KMS-11 (cell line): ENCODE results near the gene CACUL1.

Experiments
- H2AFZ ChIP-seq: fragments of 200-600 bp; sonication (generic); 2 replicates; pipeline ENCODE4 v1.6.1; 2016; ENCODE audit warnings: antibody characterized with exemption, mixed run types, low read depth
- H3K27ac ChIP-seq: fragments of 200-600 bp; sonication (generic); 2 replicates; pipeline ENCODE4 v1.6.1; 2016; ENCODE audit warnings: mild to moderate bottlenecking, mixed run types
- H3K27me3 ChIP-seq: fragments of 200-600 bp; sonication (generic); 2 replicates; pipeline ENCODE4 v1.6.1; 2017; ENCODE audit warnings: mild to moderate bottlenecking, low read depth, mixed run types, moderate library complexity; ENCODE audit not compliant: insufficient read depth
- H3K36me3 ChIP-seq: fragments of 200-600 bp; sonication (generic); 2 replicates; pipeline ENCODE4 v1.6.1; 2017; ENCODE audit warnings: mild to moderate bottlenecking, mixed run types; ENCODE audit not compliant: insufficient read depth
- H3K4me1 ChIP-seq: fragments of 200-600 bp; sonication (generic); 2 replicates; pipeline ENCODE4 v1.6.1; 2016; ENCODE audit warnings: mild to moderate bottlenecking, low read depth, mixed run types; ENCODE audit not compliant: poor library complexity, severe bottlenecking
- H3K4me2 ChIP-seq: fragments of 200-600 bp; sonication (generic); 2 replicates; pipeline ENCODE4 v1.7.0; 2016; ENCODE audit warnings: mild to moderate bottlenecking, mixed run types
- H3K4me3 ChIP-seq: fragments of 200-600 bp; sonication (generic); IDR thresholded peaks from 2 replicates; pipeline ENCODE4 v1.6.1; 2017; ENCODE audit warnings: low read depth, low read length, mixed read lengths; ENCODE audit not compliant: insufficient read depth
- H3K79me2 ChIP-seq: fragments of 200-600 bp; sonication (generic); 2 replicates; pipeline ENCODE4 v1.6.1; 2016; ENCODE audit warnings: low read depth, mixed run types; ENCODE audit not compliant: insufficient read depth
- H3K9ac ChIP-seq: fragments of 200-600 bp; sonication (generic); 2 replicates; pipeline ENCODE4 v1.6.1; 2016; ENCODE audit warnings: mild to moderate bottlenecking, mixed run types
- H4K20me1 ChIP-seq: fragments of 200-600 bp; sonication (generic); 2 replicates; pipeline ENCODE4 v1.6.1; 2016; ENCODE audit warnings: mild to moderate bottlenecking, mixed run types; ENCODE audit not compliant: insufficient read depth
- CTCF ChIP-seq: fragments of 200-600 bp; sonication (generic); conservative IDR thresholded peaks from 2 replicates; pipeline ENCODE4 v1.6.1; 2017; ENCODE audit warnings: low read depth, mild to moderate bottlenecking, antibody characterized with exemption, low read length, moderate library complexity, mixed read lengths

The CACUL1 gene

GRCh38 chr10:118667732-118668131 is 87.0 kb downstream of the CACUL1 start:
- Histone ChIP-seq H3K27me3 (no peaks in the 10 kb centered on the region), H3K4me1 (no peaks in the 10 kb centered on the region), H3K27ac (no peak overlapping the region), H3K36me3 (no peaks in the 10 kb centered on the region), H2AFZ (no peak overlapping the region), H4K20me1 (no peaks in the 10 kb centered on the region), H3K4me2 (no peak overlapping the region), H3K4me3 (no peak overlapping the region), H3K9ac (no peak overlapping the region), H3K79me2 (no peaks in the 10 kb centered on the region)
- TF ChIP-seq CTCF, result no peak

- H3K4me2 ChIP-seq, result no peak overlapping the region
- no peaks in the 10 kb centered on the region for H3K36me3 ChIP-seq
- H3K4me3 ChIP-seq, result no peak overlapping the region
- no peaks in the 10 kb centered on the region for H3K79me2 ChIP-seq
- no peak overlapping the region for H2AFZ ChIP-seq
- no peaks in the 10 kb centered on the region for H3K27me3 ChIP-seq
- H3K27ac ChIP-seq, result no peak overlapping the region
- no peaks in the 10 kb centered on the region for H3K4me1 ChIP-seq
- TF ChIP-seq CTCF, result no peak
- H3K9ac ChIP-seq, result no peak overlapping the region
- H4K20me1 ChIP-seq, result no peaks in the 10 kb centered on the region
These were observed 88.4 kb downstream of the CACUL1 start for GRCh38 chr10:118666350-118666749.

GRCh38 chr10:118664321-118664720 is 90.4 kb downstream of the CACUL1 start:
- H4K20me1 ChIP-seq, result no peaks in the 10 kb centered on the region
- no peaks in the 10 kb centered on the region for H3K79me2 ChIP-seq
- no peak overlapping the region for H2AFZ ChIP-seq
- H3K9ac ChIP-seq, result no peak overlapping the region
- H3K36me3 ChIP-seq, result no peaks in the 10 kb centered on the region
- H3K4me2 ChIP-seq, result no peak overlapping the region
- TF ChIP-seq CTCF, result no peak
- H3K4me1 ChIP-seq, result no peaks in the 10 kb centered on the region
- H3K27me3 ChIP-seq, result no peaks in the 10 kb centered on the region
- no peak overlapping the region for H3K27ac ChIP-seq
- no peak overlapping the region for H3K4me3 ChIP-seq

- no peak for TF ChIP-seq CTCF
- Histone ChIP-seq H3K79me2 (no peaks in the 10 kb centered on the region), H3K4me1 (no peaks in the 10 kb centered on the region), H2AFZ (no peak overlapping the region), H3K36me3 (no peaks in the 10 kb centered on the region), H3K4me2 (no peak overlapping the region), H4K20me1 (no peaks in the 10 kb centered on the region), H3K9ac (no peak overlapping the region), H3K4me3 (no peak overlapping the region), H3K27me3 (no peaks in the 10 kb centered on the region), H3K27ac (no peak overlapping the region)
These were observed 91.6 kb downstream of the CACUL1 start for GRCh38 chr10:118663176-118663575.
